Fibroblast of skin of right biceps (primary cell): ENCODE measurements around the gene TMEM97.

ENCODE experiments used
- DNase-seq: peaks from one replicate; pipeline ENCODE4 v3.0.0-alpha.2; 2013

The TMEM97 gene

GRCh38 chr17:28367641-28368305 is 48.8 kb downstream of the TMEM97 start:
- DNase-seq = no peak

- DNase-seq = no peak
Observed at GRCh38 chr17:28368306-28368831, 49.4 kb downstream of the TMEM97 start.

GRCh38 chr17:28368915-28369683 is 50.1 kb downstream of the TMEM97 start:
- no peak for DNase-seq

- no peak for DNase-seq
Observed at GRCh38 chr17:28369684-28370034, 50.7 kb downstream of the TMEM97 start.

- DNase-seq = no peak
Observed at GRCh38 chr17:28370035-28370743, 51.2 kb downstream of the TMEM97 start, which contains the start of gene VTN. Gene VTN, minus strand, starts transcription at chr17:28370307. Its CDS starts 104 bp downstream, at chr17:28370203.

GRCh38 chr17:28370744-28371103 is 51.7 kb downstream of the TMEM97 start:
- no peak for DNase-seq

GRCh38 chr17:28371245-28372202 is 52.5 kb downstream of the TMEM97 start, which contains the start of gene SARM1:
Gene SARM1, plus strand, starts transcription at chr17:28371694. Its CDS starts 339 bp downstream, at chr17:28372033.
- peak; percentile 92 for DNase-seq

- peak; percentile 34 for DNase-seq
Observed at GRCh38 chr17:28372203-28372944, 53.4 kb downstream of the TMEM97 start.

- no peak for DNase-seq
Observed at GRCh38 chr17:28372945-28373274, 53.9 kb downstream of the TMEM97 start.
